GM15510 (cell line): ENCODE measurements around the gene MEIOB.

Experiments used
- POLR2A ChIP-seq: IDR thresholded peaks from 3 replicates; pipeline ENCODE4 v1.6.1; 2011; ENCODE audit warnings: borderline replicate concordance; ENCODE audit not compliant: insufficient read length; ENCODE audit errors: extremely low read depth

The MEIOB gene, protein sequence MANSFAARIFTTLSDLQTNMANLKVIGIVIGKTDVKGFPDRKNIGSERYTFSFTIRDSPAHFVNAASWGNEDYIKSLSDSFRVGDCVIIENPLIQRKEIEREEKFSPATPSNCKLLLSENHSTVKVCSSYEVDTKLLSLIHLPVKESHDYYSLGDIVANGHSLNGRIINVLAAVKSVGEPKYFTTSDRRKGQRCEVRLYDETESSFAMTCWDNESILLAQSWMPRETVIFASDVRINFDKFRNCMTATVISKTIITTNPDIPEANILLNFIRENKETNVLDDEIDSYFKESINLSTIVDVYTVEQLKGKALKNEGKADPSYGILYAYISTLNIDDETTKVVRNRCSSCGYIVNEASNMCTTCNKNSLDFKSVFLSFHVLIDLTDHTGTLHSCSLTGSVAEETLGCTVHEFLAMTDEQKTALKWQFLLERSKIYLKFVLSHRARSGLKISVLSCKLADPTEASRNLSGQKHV

DNA sequence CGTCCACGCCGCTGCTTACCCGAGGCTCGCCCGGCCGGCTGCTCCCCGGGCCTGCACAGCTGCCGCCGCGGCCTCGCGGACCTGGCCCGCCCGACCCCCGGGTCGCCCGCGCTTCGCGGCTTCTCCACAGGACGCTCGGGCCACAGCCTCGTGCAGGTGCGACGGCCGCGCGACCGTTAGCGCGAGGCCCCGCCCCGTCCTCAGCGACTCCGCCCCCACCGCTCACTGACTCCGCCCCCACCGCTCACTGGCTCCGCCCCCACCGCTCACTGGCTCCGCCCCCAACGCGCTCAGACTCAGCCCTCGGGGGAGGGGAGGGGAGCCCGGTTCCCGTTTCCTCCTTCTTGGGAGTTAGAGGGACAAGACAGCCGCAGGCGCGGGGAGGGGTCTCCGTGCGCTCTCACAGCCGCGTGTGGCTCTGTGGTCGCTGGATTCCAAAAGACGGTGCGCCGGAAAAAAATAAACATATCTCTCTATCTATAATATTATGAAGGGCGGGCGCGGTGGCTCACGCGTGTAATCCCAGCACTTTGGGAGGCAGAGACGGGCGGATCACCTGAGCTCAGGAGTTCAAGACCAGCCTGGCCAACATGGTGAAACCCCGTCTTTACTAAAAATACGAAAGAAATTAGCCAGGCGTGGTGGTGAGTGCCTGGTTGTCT lies at the start of gene MEIOB:
Gene MEIOB, minus strand, starts transcription at position 191 of the 662 bp plus-strand sequence. CDS start 3,989 bp downstream, outside the sequence.
- TF ChIP-seq POLR2A: no peak

DNA sequence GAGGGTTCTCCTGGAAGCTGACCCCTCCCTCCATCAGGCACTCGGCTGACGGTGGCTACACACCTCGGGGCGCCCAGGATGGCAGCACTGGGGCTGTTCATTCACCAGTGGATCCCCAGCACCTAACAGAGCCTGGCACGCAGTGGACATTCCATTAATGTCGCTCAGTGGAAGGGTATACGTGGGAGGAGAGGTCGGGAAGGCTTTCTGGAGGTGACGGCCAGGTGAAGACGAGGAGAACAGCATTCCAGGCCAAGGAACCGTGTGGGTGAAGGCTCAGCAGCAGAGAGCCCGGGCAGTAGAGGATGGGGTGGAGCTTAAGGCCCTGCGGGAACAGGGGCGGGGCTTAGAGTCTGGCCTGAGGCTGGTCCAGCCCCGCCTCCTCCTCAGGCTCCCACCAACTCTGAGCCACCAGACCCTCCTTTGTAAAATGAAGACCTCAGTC lies 48.8 kb upstream of the MEIOB start:
- TF ChIP-seq POLR2A: no peak

DNA sequence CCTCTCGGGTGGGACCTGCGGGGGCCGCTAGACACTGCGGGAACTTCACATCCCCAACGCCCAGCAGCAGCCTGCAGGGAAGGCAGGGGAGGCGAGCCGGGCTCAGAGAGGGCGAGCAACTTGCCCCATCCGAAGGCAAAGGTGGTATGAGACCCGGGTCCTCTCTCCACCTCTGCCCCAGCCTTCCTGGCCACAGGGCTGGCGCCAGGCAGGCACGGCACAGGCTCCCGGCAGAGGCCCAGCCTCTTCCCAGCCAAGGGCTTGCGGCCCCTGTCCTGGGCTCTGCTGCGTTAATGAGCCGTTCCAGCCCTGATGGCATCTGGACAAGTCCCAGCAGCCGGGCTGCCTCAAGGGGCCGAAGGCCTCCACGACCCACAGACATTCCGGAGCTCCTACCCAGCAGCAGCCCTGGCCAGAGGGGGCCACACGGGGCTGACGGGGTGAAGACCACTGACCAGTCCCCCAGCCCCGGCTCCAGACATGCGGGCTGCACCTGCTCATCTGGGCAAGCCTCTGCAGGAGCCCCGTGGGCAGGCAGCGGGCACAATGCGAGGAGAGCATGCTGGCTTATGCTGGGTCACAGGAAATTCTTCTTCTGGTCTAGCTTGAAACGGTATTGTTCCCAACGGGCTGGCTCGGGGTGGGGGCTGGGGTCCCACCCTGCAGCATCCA lies 47.5 kb upstream of the MEIOB start:
- TF ChIP-seq POLR2A: no peak

- no peak for TF ChIP-seq POLR2A
These were observed 46.7 kb upstream of the MEIOB start, which contains the start of gene HS3ST6 for GRCh38 chr16:1918351-1919326. Gene HS3ST6 (minus strand): TSS chr16:1918415. CDS start chr16:1918323, 92 bp downstream.

- TF ChIP-seq POLR2A: no peak
These were observed 45.8 kb upstream of the MEIOB start for GRCh38 chr16:1917665-1918350.

- TF ChIP-seq POLR2A: no peak
These were observed 45.2 kb upstream of the MEIOB start for GRCh38 chr16:1917056-1917664.

DNA sequence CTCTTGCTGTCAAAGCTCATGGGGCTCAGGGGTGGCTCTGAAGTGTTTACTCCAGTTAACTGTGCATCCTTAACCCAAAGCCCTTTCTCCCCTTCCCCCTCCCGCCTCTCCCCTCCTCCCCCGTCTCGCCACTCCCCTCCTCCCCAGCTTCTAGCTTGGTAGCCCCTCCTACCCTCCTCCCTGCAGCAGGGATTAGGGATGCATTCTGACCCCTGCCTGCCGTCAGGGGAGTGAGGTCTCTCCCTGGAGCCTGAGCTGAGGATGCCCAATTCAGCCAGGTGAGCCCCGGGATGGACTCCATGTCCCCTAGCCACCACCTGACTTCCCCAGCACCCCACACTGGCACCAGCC lies 44.7 kb upstream of the MEIOB start:
- TF ChIP-seq POLR2A: no peak

GRCh38 chr16:1915732-1916639 lies 44.0 kb upstream of the MEIOB start:
- TF ChIP-seq POLR2A: no peak

DNA sequence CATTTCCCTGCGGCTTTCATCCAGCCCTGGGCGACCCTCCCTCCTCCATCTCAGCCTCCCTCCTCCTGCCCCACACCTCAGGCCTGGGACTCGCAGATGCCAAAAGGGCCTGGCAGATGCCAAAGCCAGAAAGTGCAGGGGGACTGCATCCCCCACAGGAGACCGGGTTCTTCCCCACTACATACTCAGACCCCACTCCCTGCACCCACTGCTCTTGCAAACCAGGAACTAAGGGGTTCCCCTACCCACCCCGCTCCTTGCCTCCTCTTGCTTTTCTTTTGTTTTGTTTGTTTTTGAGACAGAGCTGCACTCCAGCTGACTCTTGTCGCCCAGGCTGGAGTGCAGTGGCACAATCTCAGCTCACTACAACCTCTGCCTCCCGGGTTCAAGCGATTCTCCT lies 43.0 kb upstream of the MEIOB start:
- TF ChIP-seq POLR2A: no peak

DNA sequence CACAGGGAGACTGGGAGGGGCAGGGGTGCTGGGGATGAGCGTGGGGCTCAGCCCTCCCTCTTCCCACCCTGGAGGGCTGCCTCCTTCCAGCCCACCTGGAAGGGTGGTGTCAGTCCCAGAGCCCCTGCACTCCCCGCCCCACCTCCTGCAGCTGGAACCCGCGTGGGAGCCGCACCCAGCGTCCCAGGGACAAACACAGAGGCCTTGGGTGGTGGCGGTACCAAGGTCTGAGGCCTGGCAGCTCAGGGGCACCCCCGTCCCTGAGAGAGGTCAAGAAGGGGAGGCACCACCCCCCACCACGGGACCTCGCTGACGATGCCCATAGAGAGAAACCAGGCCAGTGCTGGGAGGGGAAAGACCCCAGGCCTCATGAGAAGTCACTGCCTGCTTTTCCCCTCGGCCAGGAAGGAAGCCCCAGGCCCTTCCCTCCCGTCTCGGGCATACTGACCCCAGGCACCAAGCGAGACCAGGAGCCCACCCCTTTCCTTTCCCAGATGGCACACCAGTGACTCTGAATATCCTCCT lies 42.2 kb upstream of the MEIOB start:
- no peak for TF ChIP-seq POLR2A

DNA sequence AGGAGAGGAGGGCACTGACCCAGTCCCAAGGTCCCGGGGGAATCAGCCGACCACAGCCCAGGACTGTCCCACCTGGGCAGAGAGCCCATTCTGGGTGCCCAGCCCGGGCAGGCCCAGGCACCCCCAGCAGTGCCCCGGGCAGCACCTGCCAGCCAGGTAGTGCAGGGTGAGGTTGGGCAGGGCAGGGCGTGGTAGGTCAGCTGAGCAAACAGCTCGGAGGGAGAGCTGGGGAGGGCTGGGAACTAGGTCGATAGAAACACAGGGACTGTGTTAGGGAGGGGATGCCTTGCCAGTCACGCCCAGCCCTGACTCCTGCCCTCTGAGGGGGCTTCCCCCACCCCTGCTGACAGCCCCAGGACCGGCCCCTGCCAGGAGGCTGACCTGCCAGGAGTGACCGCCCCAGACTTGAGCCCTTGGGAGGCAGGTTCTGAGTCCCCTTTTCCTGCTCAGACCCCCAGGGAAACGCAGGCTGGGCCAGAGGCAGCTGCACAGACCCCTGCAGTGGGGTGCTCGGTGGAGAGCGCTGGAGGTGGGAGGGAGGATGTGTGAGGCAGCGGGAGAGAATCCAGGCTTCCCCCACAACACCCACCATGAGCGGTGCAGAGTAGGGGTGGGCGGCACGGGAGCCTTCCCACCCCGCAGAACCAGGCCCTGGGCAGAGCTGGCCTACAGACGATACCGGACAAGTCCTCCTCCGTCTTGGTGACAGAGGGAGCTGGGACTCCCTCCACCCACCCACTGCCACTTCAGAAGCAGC lies 41.5 kb upstream of the MEIOB start:
- no peak for TF ChIP-seq POLR2A
